Activated CD8-positive, alpha-beta memory T cell treated with anti-CD3 and anti-CD28 coated beads, Interleukin-2, amount 50 U/mL, for 48 hours (primary cell): ENCODE results near the gene ELP1.
"Not testable (repeated sequence)": the region's sequence is repeated elsewhere in the genome, so short reads cannot be mapped to it uniquely, and the experiment has no call there.

Source experiments
- DNase-seq: peaks from one replicate; pipeline ENCODE4 v3.0.0-alpha.2; 2020

The ELP1 gene

GRCh38 chr9:108852079-108852478, 81.8 kb downstream of the ELP1 start:
- no peak for DNase-seq

GRCh38 chr9:108851138-108851537, 82.8 kb downstream of the ELP1 start:
- DNase-seq = no peak

GRCh38 chr9:108850293-108850897, 83.5 kb downstream of the ELP1 start:
- DNase-seq = no peak

GRCh38 chr9:108848296-108848695, 85.6 kb downstream of the ELP1 start:
- DNase-seq = not testable (repeated sequence)

- no peak for DNase-seq
These were observed 88.0 kb downstream of the ELP1 start for GRCh38 chr9:108845947-108846346.

- no peak for DNase-seq
These were observed 88.4 kb downstream of the ELP1 start for GRCh38 chr9:108845507-108845906.

GRCh38 chr9:108844856-108845255, 89.1 kb downstream of the ELP1 start:
- no peak for DNase-seq

- DNase-seq = no peak
These were observed 89.5 kb downstream of the ELP1 start for GRCh38 chr9:108844391-108844790.

- peak; percentile 45 for DNase-seq
These were observed 91.2 kb downstream of the ELP1 start for GRCh38 chr9:108842610-108843295.

- DNase-seq = not testable (repeated sequence)
These were observed 94.4 kb downstream of the ELP1 start for GRCh38 chr9:108839561-108839960.

GRCh38 chr9:108838017-108838416, 95.9 kb downstream of the ELP1 start:
- DNase-seq = no peak

GRCh38 chr9:108837530-108837929, 96.4 kb downstream of the ELP1 start:
- DNase-seq = no peak

- DNase-seq = no peak
These were observed 97.1 kb downstream of the ELP1 start for GRCh38 chr9:108836781-108837180.

GRCh38 chr9:108836319-108836718, 97.6 kb downstream of the ELP1 start:
- no peak for DNase-seq

GRCh38 chr9:108835831-108836230, 98.1 kb downstream of the ELP1 start:
- DNase-seq = no peak

GRCh38 chr9:108834959-108835665, 98.8 kb downstream of the ELP1 start:
- DNase-seq = no peak

GRCh38 chr9:108832179-108832500, 101.8 kb downstream of the ELP1 start:
- no peak for DNase-seq

- no peak for DNase-seq
These were observed 102.3 kb downstream of the ELP1 start for GRCh38 chr9:108831496-108832178.

GRCh38 chr9:108830272-108830671, 103.7 kb downstream of the ELP1 start:
- DNase-seq = no peak

- DNase-seq = no peak
These were observed 110.1 kb downstream of the ELP1 start for GRCh38 chr9:108823829-108824228.
